ENCODE measurements around the gene FYN.

Gene FYN

DNA sequence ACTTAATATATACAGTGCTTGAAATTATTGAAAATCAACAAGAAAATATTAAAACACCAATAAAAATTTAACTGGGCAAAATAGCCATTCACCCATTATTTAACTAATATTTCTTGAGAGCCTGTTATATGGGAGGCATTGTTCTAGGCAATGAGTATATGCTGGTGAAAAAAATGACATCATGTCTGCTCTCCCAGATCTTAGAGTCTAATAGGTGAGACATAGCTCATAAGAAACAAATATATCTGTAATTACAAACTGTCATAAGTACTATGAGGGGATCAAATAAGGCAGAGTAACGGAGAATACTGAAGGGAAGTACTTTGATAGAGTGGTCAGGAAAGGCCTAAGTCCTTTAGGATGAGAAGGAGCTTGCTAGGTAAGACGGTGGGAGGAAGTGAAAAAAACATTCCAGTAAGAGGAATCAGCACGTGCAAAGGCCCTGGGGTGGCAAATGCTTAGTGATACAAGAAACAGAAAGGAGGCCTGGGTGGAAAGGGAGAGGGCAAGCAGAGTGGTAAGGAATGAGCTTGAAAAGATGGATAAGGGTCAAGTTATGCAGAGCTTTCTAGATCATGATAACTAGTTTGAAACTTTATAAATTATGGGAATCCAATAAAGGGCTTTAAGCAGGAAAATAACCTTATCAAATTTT lies 12.2 kb upstream of the FYN start:
- TF ChIP-seq, protein P1, sequence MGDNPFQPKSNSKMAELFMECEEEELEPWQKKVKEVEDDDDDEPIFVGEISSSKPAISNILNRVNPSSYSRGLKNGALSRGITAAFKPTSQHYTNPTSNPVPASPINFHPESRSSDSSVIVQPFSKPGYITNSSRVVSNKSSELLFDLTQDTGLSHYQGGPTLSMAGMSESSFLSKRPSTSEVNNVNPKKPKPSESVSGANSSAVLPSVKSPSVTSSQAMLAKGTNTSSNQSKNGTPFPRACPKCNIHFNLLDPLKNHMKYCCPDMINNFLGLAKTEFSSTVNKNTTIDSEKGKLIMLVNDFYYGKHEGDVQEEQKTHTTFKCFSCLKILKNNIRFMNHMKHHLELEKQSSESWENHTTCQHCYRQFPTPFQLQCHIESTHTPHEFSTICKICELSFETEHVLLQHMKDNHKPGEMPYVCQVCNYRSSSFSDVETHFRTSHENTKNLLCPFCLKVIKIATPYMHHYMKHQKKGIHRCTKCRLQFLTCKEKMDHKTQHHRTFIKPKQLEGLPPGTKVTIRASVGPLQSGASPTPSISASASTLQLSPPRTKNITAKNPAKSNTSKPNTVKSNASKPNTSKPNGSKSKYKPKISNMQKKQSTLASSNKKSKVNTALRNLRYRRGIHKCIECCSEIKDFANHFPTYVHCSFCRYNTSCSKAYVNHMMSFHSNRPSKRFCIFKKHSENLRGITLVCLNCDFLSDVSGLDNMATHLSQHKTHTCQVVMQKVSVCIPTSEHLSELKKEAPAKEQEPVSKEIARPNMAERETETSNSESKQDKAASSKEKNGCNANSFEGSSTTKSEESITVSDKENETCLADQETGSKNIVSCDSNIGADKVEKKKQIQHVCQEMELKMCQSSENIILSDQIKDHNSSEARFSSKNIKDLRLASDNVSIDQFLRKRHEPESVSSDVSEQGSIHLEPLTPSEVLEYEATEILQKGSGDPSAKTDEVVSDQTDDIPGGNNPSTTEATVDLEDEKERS (tag by site-specific recombination; IDR thresholded peaks at IDR 0.05), result 0 out of 2 replicates have a peak, but pooled peaks have one; percentile 70
- TF ChIP-seq, protein P2, sequence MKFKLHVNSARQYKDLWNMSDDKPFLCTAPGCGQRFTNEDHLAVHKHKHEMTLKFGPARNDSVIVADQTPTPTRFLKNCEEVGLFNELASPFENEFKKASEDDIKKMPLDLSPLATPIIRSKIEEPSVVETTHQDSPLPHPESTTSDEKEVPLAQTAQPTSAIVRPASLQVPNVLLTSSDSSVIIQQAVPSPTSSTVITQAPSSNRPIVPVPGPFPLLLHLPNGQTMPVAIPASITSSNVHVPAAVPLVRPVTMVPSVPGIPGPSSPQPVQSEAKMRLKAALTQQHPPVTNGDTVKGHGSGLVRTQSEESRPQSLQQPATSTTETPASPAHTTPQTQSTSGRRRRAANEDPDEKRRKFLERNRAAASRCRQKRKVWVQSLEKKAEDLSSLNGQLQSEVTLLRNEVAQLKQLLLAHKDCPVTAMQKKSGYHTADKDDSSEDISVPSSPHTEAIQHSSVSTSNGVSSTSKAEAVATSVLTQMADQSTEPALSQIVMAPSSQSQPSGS (tag by site-specific recombination; IDR thresholded peaks at IDR 0.05; ENCODE audit: low read depth), result peak; percentile 62
- no peak for TF ChIP-seq ZNF473 (tag by site-specific recombination; IDR thresholded peaks at IDR 0.05)
- no peak for TF ChIP-seq PRDM6 (tag by site-specific recombination; IDR thresholded peaks at IDR 0.05)
- no peak for TF ChIP-seq ZNF19 (tag by site-specific recombination; IDR thresholded peaks at IDR 0.05; ENCODE audit: low read depth)
- TF ChIP-seq ZNF221 (tag by site-specific recombination; IDR thresholded peaks at IDR 0.05; ENCODE audit: borderline replicate concordance), result no peak
- TF ChIP-seq ZNF623 (tag by site-specific recombination; IDR thresholded peaks at IDR 0.05), result peak; percentile 99
- TF ChIP-seq ZNF416 (tag by site-specific recombination; IDR thresholded peaks at IDR 0.05), result no peak
- TF ChIP-seq ZNF132 (tag by site-specific recombination; IDR thresholded peaks at IDR 0.05; ENCODE audit: borderline replicate concordance), result no peak
- TF ChIP-seq ZNF354C (tag by site-specific recombination; IDR thresholded peaks at IDR 0.05; ENCODE audit: borderline replicate concordance, low read depth), result no peak
- Histone ChIP-seq H3K4me3 (ENCODE audit: low read depth, low read length) (no peak overlapping the region), H3K9me3 (ENCODE audit: control insufficient read depth, insufficient read depth, low read depth, low read length) (no peaks in the 10 kb centered on the region), H3K36me3 (ENCODE audit: control insufficient read depth in 2 of 2, insufficient read depth in 1 of 2, low read length in 2 of 2) (no peaks in the 10 kb centered on the region), H3K27ac (ENCODE audit: extremely low read depth, low read depth, low read length) (no peak overlapping the region), H3K4me1 (ENCODE audit: control insufficient read depth, insufficient read depth, low read length) (peaks cover 12% of the 10 kb centered on the region; the same call in 1 of the 2 replicates)
- POLR2A ChIA-PET, result no interaction called here
- CTCF ChIA-PET, result interaction anchor here (0.6 to 1.2 kb wide), 2 partner anchors 34 to 1038 kb away, joined by 3 read pairs; no protein-coding TSS in a partner anchor

DNA sequence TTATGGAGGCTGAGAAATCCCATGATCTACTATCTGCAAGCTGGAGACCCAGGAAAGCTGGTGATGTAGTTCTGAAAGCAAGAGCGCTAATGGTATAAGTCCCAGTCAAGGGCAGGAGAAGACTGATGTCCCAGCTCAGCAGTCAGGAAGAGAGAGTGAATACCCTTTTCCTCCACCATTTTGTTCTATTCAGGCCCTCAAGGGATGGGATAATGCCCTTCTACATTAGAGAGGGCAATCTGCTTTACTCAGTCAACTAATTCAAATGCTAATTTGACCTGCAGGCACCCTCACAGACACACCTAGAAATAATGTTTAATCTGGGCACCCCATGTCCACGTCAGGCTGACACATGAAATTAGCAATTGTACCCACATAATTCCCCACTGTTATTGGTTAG lies 10.8 kb upstream of the FYN start:
- TF ChIP-seq ZNF132 (tag by site-specific recombination; IDR thresholded peaks at IDR 0.05; ENCODE audit: borderline replicate concordance) (no peak), ZNF266 (tag by site-specific recombination; IDR thresholded peaks at IDR 0.05; ENCODE audit: low read depth) (no peak), HIC1 (tag by site-specific recombination; IDR thresholded peaks at IDR 0.05) (no peak), REPIN1 (tag by site-specific recombination; IDR thresholded peaks at IDR 0.05; ENCODE audit: low read depth) (no peak), ZNF670 (tag by site-specific recombination; IDR thresholded peaks at IDR 0.05; ENCODE audit: low read depth) (no peak), ZNF394 (tag by site-specific recombination; IDR thresholded peaks at IDR 0.05; ENCODE audit: borderline replicate concordance) (no peak)
- ChIA-PET CTCF (no interaction called here), POLR2A (no interaction called here)
- Histone ChIP-seq H3K4me3 (ENCODE audit: low read depth, low read length) (no peak overlapping the region), H3K4me1 (ENCODE audit: control insufficient read depth, insufficient read depth, low read length) (peaks cover 6% of the 10 kb centered on the region; the same call in 1 of the 2 replicates), H3K27ac (ENCODE audit: extremely low read depth, low read depth, low read length) (no peak overlapping the region), H3K36me3 (ENCODE audit: control insufficient read depth in 2 of 2, insufficient read depth in 1 of 2, low read length in 2 of 2) (no peaks in the 10 kb centered on the region), H3K9me3 (ENCODE audit: control insufficient read depth, insufficient read depth, low read depth, low read length) (no peaks in the 10 kb centered on the region)

Data from HEK293 (cell line).